ENCODE results near the gene PAX5. TPM values are rescaled to one million over a fixed set of nuclear protein-coding genes. Genes with fewer than 3 reads are reported as not detected.
"Not testable (repeated sequence)": the region's sequence is repeated elsewhere in the genome, so short reads cannot be mapped to it uniquely, and the experiment has no call there.

PAX5 gene
- polyA plus RNA-seq (2013, experiment 1 of 4) = 0.31 TPM
- polyA plus RNA-seq (2013, experiment 2 of 4) = 0.27 TPM
- polyA plus RNA-seq (2013, experiment 3 of 4) = 0.16 TPM
- 0.08 TPM for polyA plus RNA-seq (2013, experiment 4 of 4)

GRCh38 chr9:37033682-37034304, at the start of gene PAX5:
TSS of gene PAX5 (minus strand) at chr9:37034268. CDS start at chr9:37034031, 237 bp downstream.
- 13 to 22% methylated on average over 24 to 27 of the region's 27 CpGs for WGBS, 2 experiments
- peak within 1 kb of the TSS; percentile 12 for H3K4me3 ChIP-seq (ENCODE audit: insufficient read depth, low read depth, low read length)
- H3K36me3 ChIP-seq (ENCODE audit: control insufficient read depth, insufficient read depth, low read length) = no peaks in the 10 kb centered on the region
- peaks cover 100% of the 10 kb centered on the region for H3K27me3 ChIP-seq (ENCODE audit: control insufficient read depth, insufficient read depth, low read length, poor library complexity, severe bottlenecking)
- H3K4me1 ChIP-seq (ENCODE audit: control insufficient read depth, insufficient read depth, low read length) = peaks cover 41% of the 10 kb centered on the region
- H3K27ac ChIP-seq (ENCODE audit: insufficient read depth, low read depth, low read length, poor library complexity, severe bottlenecking) = no peak within 1 kb of the TSS
- no peaks in the 10 kb centered on the region for H3K9me3 ChIP-seq (ENCODE audit: control insufficient read depth, low read length)

GRCh38 chr9:37083654-37084053, 49.6 kb upstream of the PAX5 start:
- Histone ChIP-seq H3K27ac (ENCODE audit: insufficient read depth, low read depth, low read length, poor library complexity, severe bottlenecking) (no peak overlapping the region), H3K4me1 (ENCODE audit: control insufficient read depth, insufficient read depth, low read length) (no peaks in the 10 kb centered on the region), H3K4me3 (ENCODE audit: insufficient read depth, low read depth, low read length) (no peak overlapping the region), H3K36me3 (ENCODE audit: control insufficient read depth, insufficient read depth, low read length) (peaks cover 16% of the 10 kb centered on the region), H3K9me3 (ENCODE audit: control insufficient read depth, low read length) (peaks cover 2% of the 10 kb centered on the region), H3K27me3 (ENCODE audit: control insufficient read depth, insufficient read depth, low read length, poor library complexity, severe bottlenecking) (peaks cover 6% of the 10 kb centered on the region)

- Histone ChIP-seq H3K36me3 (ENCODE audit: control insufficient read depth, insufficient read depth, low read length) (peaks cover 8% of the 10 kb centered on the region), H3K27me3 (ENCODE audit: control insufficient read depth, insufficient read depth, low read length, poor library complexity, severe bottlenecking) (peaks cover 10% of the 10 kb centered on the region), H3K4me3 (ENCODE audit: insufficient read depth, low read depth, low read length) (no peak overlapping the region), H3K9me3 (ENCODE audit: control insufficient read depth, low read length) (peaks cover 4% of the 10 kb centered on the region), H3K4me1 (ENCODE audit: control insufficient read depth, insufficient read depth, low read length) (no peaks in the 10 kb centered on the region), H3K27ac (ENCODE audit: insufficient read depth, low read depth, low read length, poor library complexity, severe bottlenecking) (no peak overlapping the region)
- 91 to 98% methylated on average over 4 of the region's 4 CpGs for WGBS, 2 experiments
Observed at GRCh38 chr9:37082214-37082765, 48.2 kb upstream of the PAX5 start.

- not testable (repeated sequence) for H3K4me3 ChIP-seq (ENCODE audit: insufficient read depth, low read depth, low read length); H3K9me3 ChIP-seq (ENCODE audit: control insufficient read depth, low read length)
- 93 to 94% methylated on average over 20 of the region's 20 CpGs for WGBS, 2 experiments
Observed at GRCh38 chr9:37081507-37081906, 47.4 kb upstream of the PAX5 start.

GRCh38 chr9:37080165-37080628, 46.1 kb upstream of the PAX5 start:
- Histone ChIP-seq H3K4me3 (ENCODE audit: insufficient read depth, low read depth, low read length) (peak overlapping the region; percentile 70), H3K27me3 (ENCODE audit: control insufficient read depth, insufficient read depth, low read length, poor library complexity, severe bottlenecking) (peaks cover 10% of the 10 kb centered on the region)
- H3K27ac ChIP-seq (ENCODE audit: insufficient read depth, low read depth, low read length, poor library complexity, severe bottlenecking); H3K9me3 ChIP-seq (ENCODE audit: control insufficient read depth, low read length); H3K4me1 ChIP-seq (ENCODE audit: control insufficient read depth, insufficient read depth, low read length); H3K36me3 ChIP-seq (ENCODE audit: control insufficient read depth, insufficient read depth, low read length): not testable (repeated sequence)
- WGBS, 2 experiments = 0 to 1% methylated on average over 32 of the region's 32 CpGs

More at GRCh38 chr9:37081507-37081906, 47.4 kb upstream of the PAX5 start:
- H3K4me1 ChIP-seq (ENCODE audit: control insufficient read depth, insufficient read depth, low read length); H3K36me3 ChIP-seq (ENCODE audit: control insufficient read depth, insufficient read depth, low read length); H3K27ac ChIP-seq (ENCODE audit: insufficient read depth, low read depth, low read length, poor library complexity, severe bottlenecking): not testable (repeated sequence)
- H3K27me3 ChIP-seq (ENCODE audit: control insufficient read depth, insufficient read depth, low read length, poor library complexity, severe bottlenecking) = peaks cover 10% of the 10 kb centered on the region

GRCh38 chr9:37079370-37080164, 45.5 kb upstream of the PAX5 start:
- Histone ChIP-seq H3K9me3 (ENCODE audit: control insufficient read depth, low read length) (peaks cover 4% of the 10 kb centered on the region), H3K27ac (ENCODE audit: insufficient read depth, low read depth, low read length, poor library complexity, severe bottlenecking) (no peak overlapping the region), H3K4me1 (ENCODE audit: control insufficient read depth, insufficient read depth, low read length) (no peaks in the 10 kb centered on the region), H3K4me3 (ENCODE audit: insufficient read depth, low read depth, low read length) (peak overlapping the region; percentile 70), H3K36me3 (ENCODE audit: control insufficient read depth, insufficient read depth, low read length) (no peaks in the 10 kb centered on the region), H3K27me3 (ENCODE audit: control insufficient read depth, insufficient read depth, low read length, poor library complexity, severe bottlenecking) (peaks cover 10% of the 10 kb centered on the region)
- 3 to 4% methylated on average over 63 of the region's 63 CpGs for WGBS, 2 experiments

GRCh38 chr9:37074790-37075189, 40.7 kb upstream of the PAX5 start:
- 85 to 87% methylated on average over 3 to 4 of the region's 4 CpGs for WGBS, 2 experiments
- not testable (repeated sequence) for H3K4me1 ChIP-seq (ENCODE audit: control insufficient read depth, insufficient read depth, low read length); H3K27ac ChIP-seq (ENCODE audit: insufficient read depth, low read depth, low read length, poor library complexity, severe bottlenecking); H3K9me3 ChIP-seq (ENCODE audit: control insufficient read depth, low read length); H3K4me3 ChIP-seq (ENCODE audit: insufficient read depth, low read depth, low read length); H3K36me3 ChIP-seq (ENCODE audit: control insufficient read depth, insufficient read depth, low read length)
- H3K27me3 ChIP-seq (ENCODE audit: control insufficient read depth, insufficient read depth, low read length, poor library complexity, severe bottlenecking) = peaks cover 10% of the 10 kb centered on the region

- Histone ChIP-seq H3K9me3 (ENCODE audit: control insufficient read depth, low read length) (no peaks in the 10 kb centered on the region), H3K4me3 (ENCODE audit: insufficient read depth, low read depth, low read length) (no peak overlapping the region), H3K4me1 (ENCODE audit: control insufficient read depth, insufficient read depth, low read length) (no peaks in the 10 kb centered on the region), H3K27ac (ENCODE audit: insufficient read depth, low read depth, low read length, poor library complexity, severe bottlenecking) (no peak overlapping the region), H3K36me3 (ENCODE audit: control insufficient read depth, insufficient read depth, low read length) (no peaks in the 10 kb centered on the region), H3K27me3 (ENCODE audit: control insufficient read depth, insufficient read depth, low read length, poor library complexity, severe bottlenecking) (no peaks in the 10 kb centered on the region)
- WGBS, 2 experiments = 55 to 56% methylated on average over 3 of the region's 3 CpGs
Observed at GRCh38 chr9:37066139-37066725, 32.2 kb upstream of the PAX5 start.

GRCh38 chr9:37062336-37062735, 28.3 kb upstream of the PAX5 start:
- 90 to 93% methylated on average over 4 of the region's 4 CpGs for WGBS, 2 experiments
- H3K27me3 ChIP-seq (ENCODE audit: control insufficient read depth, insufficient read depth, low read length, poor library complexity, severe bottlenecking) = no peaks in the 10 kb centered on the region

GRCh38 chr9:37061768-37062167, 27.7 kb upstream of the PAX5 start:
- Histone ChIP-seq H3K4me1 (ENCODE audit: control insufficient read depth, insufficient read depth, low read length) (no peaks in the 10 kb centered on the region), H3K27me3 (ENCODE audit: control insufficient read depth, insufficient read depth, low read length, poor library complexity, severe bottlenecking) (no peaks in the 10 kb centered on the region)
- WGBS, 2 experiments = 89% methylated on average over 2 of the region's 2 CpGs

More at GRCh38 chr9:37062336-37062735, 28.3 kb upstream of the PAX5 start:
- Histone ChIP-seq H3K36me3 (ENCODE audit: control insufficient read depth, insufficient read depth, low read length) (no peaks in the 10 kb centered on the region), H3K9me3 (ENCODE audit: control insufficient read depth, low read length) (no peaks in the 10 kb centered on the region), H3K27ac (ENCODE audit: insufficient read depth, low read depth, low read length, poor library complexity, severe bottlenecking) (no peak overlapping the region), H3K4me1 (ENCODE audit: control insufficient read depth, insufficient read depth, low read length) (no peaks in the 10 kb centered on the region), H3K4me3 (ENCODE audit: insufficient read depth, low read depth, low read length) (no peak overlapping the region)

More at GRCh38 chr9:37061768-37062167, 27.7 kb upstream of the PAX5 start:
- no peak overlapping the region for H3K4me3 ChIP-seq (ENCODE audit: insufficient read depth, low read depth, low read length)
- no peaks in the 10 kb centered on the region for H3K36me3 ChIP-seq (ENCODE audit: control insufficient read depth, insufficient read depth, low read length)
- no peaks in the 10 kb centered on the region for H3K9me3 ChIP-seq (ENCODE audit: control insufficient read depth, low read length)
- no peak overlapping the region for H3K27ac ChIP-seq (ENCODE audit: insufficient read depth, low read depth, low read length, poor library complexity, severe bottlenecking)
